K562 (cell line): ENCODE results near the gene TMEM63A. TPM values are rescaled to one million over a fixed set of nuclear protein-coding genes. Genes with fewer than 3 reads are reported as not detected.

ENCODE experiments used
- EGR1 ChIP-seq: fragments of 450-650 bp; conservative IDR thresholded peaks from 2 replicates; pipeline ENCODE4 v1.6.1; 2017; ENCODE audit warnings: mild to moderate bottlenecking
- KDM5B ChIP-seq: fragments of 200-600 bp; sonication (generic); IDR thresholded peaks from 2 replicates; pipeline ENCODE4 v1.6.1; 2012; ENCODE audit warnings: low read depth, mild to moderate bottlenecking, moderate library complexity, low read length, control low read depth, inconsistent platforms; ENCODE audit not compliant: insufficient replicate concordance
- NFYB ChIP-seq: IDR thresholded peaks from 2 replicates; pipeline ENCODE4 v1.6.1; 2011; ENCODE audit warnings: mild to moderate bottlenecking, moderate library complexity; ENCODE audit not compliant: insufficient read length; ENCODE audit errors: extremely low read depth
- PHTF2 ChIP-seq: fragments of 250-450 bp; sonication (Bioruptor Pico); IDR thresholded peaks from 2 replicates; pipeline ENCODE4 v1.5.0; 2021; ENCODE audit warnings: mild to moderate bottlenecking
- RBFOX2 ChIP-seq: fragments of 200-400 bp; formaldehyde crosslinking; IDR thresholded peaks from 2 replicates; pipeline ENCODE4 v1.6.1; 2017; ENCODE audit warnings: low read depth, mild to moderate bottlenecking, low read length, moderate library complexity
- SAP30 ChIP-seq: fragments of 200-600 bp; sonication (generic); IDR thresholded peaks from 2 replicates; pipeline ENCODE4 v1.6.1; 2012; ENCODE audit warnings: borderline replicate concordance, low read depth, mild to moderate bottlenecking, moderate library complexity, low read length, control low read depth, inconsistent platforms; ENCODE audit not compliant: insufficient read depth, poor library complexity, severe bottlenecking
- ZNF408 ChIP-seq: fragments of 250-450 bp; sonication (Bioruptor Pico); IDR thresholded peaks from 2 replicates; pipeline ENCODE4 v1.4.0; 2020; ENCODE audit warnings: low read depth, mild to moderate bottlenecking, moderate library complexity
- polyA plus RNA-seq, 8 experiments: library from polyadenylated mRNA; depleted of rRNA in 4 of 8; stranded (reverse) in 5 of 8; unstranded in 3 of 8; fragments of >200 nt; fragmentation: Nextera tagmentation in 2 of 8; fragmentation: Illumina TruSeq in 1 of 8; extraction: Ambion mirVana in 2 of 8; extraction: Trizol in 1 of 8; gene quantifications; 2 replicates each; pipeline versions ENCODE4 v1.2.1 to v1.2.3, GENCODE V29; 2011 to 2014; ENCODE audit warnings: inconsistent platforms in 1 of 8, missing spikeins in 1 of 8
- total RNA-seq, 7 experiments: library from RNA; depleted of rRNA in 6 of 7; stranded (reverse); fragments of >200 nt in 6 of 7; fragmentation: Illumina TruSeq in 2 of 7; extraction: Trizol in 2 of 7; gene quantifications; 2 replicates each; pipeline versions ENCODE4 v1.2.1 to v1.2.3, GENCODE V29; 2011 to 2021; ENCODE audit warnings: low replicate concordance in 1 of 7
- TF ChIP-seq, protein P1 (sequence below): sonication (generic); formaldehyde crosslinking; IDR thresholded peaks from 2 replicates; pipeline ENCODE4 v1.8.1; 2023; ENCODE audit warnings: mild to moderate bottlenecking, missing genetic modification reagents, moderate library complexity
- TF ChIP-seq, protein P2 (sequence below): fragments of 450-650 bp; IDR thresholded peaks from 2 replicates; pipeline ENCODE4 v1.6.1; 2017; ENCODE audit warnings: antibody characterized with exemption, mild to moderate bottlenecking
- TF ChIP-seq, protein P3 (sequence below), 2 experiments: fragments of 450-650 bp in 1 of 2; sonication (generic) in 1 of 2; formaldehyde crosslinking in 1 of 2; IDR thresholded peaks; 2 replicates each; pipeline versions ENCODE4 v1.7.1 to v1.9.0; 2016 to 2022; ENCODE audit warnings: inconsistent platforms in 1 of 2, mild to moderate bottlenecking in 1 of 2, missing genetic modification reagents in 1 of 2

TMEM63A gene
- total and polyA plus RNA-seq, 9 of the 15 experiments (the other 6 are each of a cell fraction or from before 2014, with no cell fraction given), result 2.0 to 54.6 (median 17.5) TPM

DNA sequence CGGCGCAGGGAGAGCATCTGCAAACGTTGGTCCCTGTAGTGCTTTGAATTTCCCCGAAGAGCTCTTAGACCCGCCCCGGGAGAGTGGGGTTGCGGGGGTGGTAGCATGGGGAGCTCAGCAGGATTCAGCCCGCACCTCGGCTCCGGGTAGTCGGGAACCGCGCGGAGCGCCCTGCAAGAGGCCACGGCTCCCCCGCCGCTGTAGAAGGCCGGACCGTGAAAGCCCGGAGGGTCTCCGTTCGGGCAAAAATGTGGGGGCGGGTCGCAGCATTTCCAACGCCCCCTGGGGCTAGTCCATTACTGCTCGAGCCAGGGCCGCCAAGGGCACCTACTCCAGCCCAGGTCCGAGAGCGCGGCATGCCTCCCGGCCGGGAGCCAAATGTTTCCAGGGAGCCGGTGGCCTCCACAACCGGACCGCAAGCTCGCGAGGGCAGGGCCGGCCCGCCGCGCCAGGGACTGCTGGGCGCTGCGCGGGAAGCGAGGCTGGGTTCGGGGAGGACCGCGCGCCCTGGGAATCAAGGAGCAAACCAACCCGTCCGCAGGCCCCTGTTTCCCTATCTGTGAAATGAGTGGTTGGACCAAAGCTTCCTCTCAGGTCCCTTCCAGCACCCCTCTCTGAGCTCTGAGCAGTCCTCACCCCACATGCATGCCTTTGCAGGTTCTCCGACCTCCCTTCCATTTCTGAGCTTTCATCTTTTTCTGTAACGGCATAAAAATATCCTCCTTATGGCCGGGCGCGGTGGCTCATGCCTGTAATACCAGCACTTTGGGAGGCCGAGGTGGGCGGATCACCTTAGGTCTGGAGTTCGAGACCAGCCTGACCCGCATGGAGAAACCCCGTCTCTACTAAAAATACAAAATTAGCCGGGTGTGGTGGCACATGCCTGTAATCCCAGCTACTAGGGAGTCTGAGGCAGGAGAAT is 775 bp upstream of the TMEM63A start (continued):
- TF ChIP-seq, protein P1, sequence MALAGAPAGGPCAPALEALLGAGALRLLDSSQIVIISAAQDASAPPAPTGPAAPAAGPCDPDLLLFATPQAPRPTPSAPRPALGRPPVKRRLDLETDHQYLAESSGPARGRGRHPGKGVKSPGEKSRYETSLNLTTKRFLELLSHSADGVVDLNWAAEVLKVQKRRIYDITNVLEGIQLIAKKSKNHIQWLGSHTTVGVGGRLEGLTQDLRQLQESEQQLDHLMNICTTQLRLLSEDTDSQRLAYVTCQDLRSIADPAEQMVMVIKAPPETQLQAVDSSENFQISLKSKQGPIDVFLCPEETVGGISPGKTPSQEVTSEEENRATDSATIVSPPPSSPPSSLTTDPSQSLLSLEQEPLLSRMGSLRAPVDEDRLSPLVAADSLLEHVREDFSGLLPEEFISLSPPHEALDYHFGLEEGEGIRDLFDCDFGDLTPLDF (CRISPR knock-in tag), result peak; percentile 68; the same call in 1 of the 2 replicates
- peak; percentile 92 for TF ChIP-seq EGR1
- TF ChIP-seq, protein P2, sequence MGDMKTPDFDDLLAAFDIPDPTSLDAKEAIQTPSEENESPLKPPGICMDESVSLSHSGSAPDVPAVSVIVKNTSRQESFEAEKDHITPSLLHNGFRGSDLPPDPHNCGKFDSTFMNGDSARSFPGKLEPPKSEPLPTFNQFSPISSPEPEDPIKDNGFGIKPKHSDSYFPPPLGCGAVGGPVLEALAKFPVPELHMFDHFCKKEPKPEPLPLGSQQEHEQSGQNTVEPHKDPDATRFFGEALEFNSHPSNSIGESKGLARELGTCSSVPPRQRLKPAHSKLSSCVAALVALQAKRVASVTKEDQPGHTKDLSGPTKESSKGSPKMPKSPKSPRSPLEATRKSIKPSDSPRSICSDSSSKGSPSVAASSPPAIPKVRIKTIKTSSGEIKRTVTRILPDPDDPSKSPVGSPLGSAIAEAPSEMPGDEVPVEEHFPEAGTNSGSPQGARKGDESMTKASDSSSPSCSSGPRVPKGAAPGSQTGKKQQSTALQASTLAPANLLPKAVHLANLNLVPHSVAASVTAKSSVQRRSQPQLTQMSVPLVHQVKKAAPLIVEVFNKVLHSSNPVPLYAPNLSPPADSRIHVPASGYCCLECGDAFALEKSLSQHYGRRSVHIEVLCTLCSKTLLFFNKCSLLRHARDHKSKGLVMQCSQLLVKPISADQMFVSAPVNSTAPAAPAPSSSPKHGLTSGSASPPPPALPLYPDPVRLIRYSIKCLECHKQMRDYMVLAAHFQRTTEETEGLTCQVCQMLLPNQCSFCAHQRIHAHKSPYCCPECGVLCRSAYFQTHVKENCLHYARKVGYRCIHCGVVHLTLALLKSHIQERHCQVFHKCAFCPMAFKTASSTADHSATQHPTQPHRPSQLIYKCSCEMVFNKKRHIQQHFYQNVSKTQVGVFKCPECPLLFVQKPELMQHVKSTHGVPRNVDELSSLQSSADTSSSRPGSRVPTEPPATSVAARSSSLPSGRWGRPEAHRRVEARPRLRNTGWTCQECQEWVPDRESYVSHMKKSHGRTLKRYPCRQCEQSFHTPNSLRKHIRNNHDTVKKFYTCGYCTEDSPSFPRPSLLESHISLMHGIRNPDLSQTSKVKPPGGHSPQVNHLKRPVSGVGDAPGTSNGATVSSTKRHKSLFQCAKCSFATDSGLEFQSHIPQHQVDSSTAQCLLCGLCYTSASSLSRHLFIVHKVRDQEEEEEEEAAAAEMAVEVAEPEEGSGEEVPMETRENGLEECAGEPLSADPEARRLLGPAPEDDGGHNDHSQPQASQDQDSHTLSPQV, result peak; percentile 20; the same call in 1 of the 2 replicates
- no peak for TF ChIP-seq ZNF408 (CRISPR knock-in tag)
- peak; percentile 24 for TF ChIP-seq KDM5B
- TF ChIP-seq, protein P3, sequence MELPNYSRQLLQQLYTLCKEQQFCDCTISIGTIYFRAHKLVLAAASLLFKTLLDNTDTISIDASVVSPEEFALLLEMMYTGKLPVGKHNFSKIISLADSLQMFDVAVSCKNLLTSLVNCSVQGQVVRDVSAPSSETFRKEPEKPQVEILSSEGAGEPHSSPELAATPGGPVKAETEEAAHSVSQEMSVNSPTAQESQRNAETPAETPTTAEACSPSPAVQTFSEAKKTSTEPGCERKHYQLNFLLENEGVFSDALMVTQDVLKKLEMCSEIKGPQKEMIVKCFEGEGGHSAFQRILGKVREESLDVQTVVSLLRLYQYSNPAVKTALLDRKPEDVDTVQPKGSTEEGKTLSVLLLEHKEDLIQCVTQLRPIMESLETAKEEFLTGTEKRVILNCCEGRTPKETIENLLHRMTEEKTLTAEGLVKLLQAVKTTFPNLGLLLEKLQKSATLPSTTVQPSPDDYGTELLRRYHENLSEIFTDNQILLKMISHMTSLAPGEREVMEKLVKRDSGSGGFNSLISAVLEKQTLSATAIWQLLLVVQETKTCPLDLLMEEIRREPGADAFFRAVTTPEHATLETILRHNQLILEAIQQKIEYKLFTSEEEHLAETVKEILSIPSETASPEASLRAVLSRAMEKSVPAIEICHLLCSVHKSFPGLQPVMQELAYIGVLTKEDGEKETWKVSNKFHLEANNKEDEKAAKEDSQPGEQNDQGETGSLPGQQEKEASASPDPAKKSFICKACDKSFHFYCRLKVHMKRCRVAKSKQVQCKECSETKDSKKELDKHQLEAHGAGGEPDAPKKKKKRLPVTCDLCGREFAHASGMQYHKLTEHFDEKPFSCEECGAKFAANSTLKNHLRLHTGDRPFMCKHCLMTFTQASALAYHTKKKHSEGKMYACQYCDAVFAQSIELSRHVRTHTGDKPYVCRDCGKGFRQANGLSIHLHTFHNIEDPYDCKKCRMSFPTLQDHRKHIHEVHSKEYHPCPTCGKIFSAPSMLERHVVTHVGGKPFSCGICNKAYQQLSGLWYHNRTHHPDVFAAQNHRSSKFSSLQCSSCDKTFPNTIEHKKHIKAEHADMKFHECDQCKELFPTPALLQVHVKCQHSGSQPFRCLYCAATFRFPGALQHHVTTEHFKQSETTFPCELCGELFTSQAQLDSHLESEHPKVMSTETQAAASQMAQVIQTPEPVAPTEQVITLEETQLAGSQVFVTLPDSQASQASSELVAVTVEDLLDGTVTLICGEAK (IDR thresholded peaks at IDR 0.05), result 0 out of 2 replicates have a peak, but pooled peaks have one; percentile 22
- TF ChIP-seq, protein P3 (CRISPR knock-in tag; IDR thresholded peaks at IDR 0.05), result no peak; the same call in 1 of the 2 replicates
- TF ChIP-seq SAP30, result no peak
- TF ChIP-seq NFYB, result no peak
- TF ChIP-seq PHTF2 (CRISPR knock-in tag), result no peak
- peak; percentile 72 for TF ChIP-seq RBFOX2
